ENCODE data around the gene NTM.

- no peak for TF ChIP-seq JUND (IDR thresholded peaks at IDR 0.05)
- no peak for TF ChIP-seq CTCF (IDR thresholded peaks at IDR 0.05 in 2 of 3, conservative IDR thresholded peaks at IDR 0.05 in 1 of 3; ENCODE audit: borderline replicate concordance in 1 of 3, insufficient read depth in 1 of 3, low read depth in 2 of 3, low read length in 2 of 3)
- no peak for TF ChIP-seq POLR2A (IDR thresholded peaks at IDR 0.05; ENCODE audit: borderline replicate concordance, extremely low read depth, insufficient read depth, insufficient read length)
- TF ChIP-seq SP1 (IDR thresholded peaks at IDR 0.05; ENCODE audit: low read depth): no peak
- TF ChIP-seq MAX (IDR thresholded peaks at IDR 0.05): no peak
- TF ChIP-seq POLR2AphosphoS5 (IDR thresholded peaks at IDR 0.05; ENCODE audit: low read depth, low read length): no peak
Observed at GRCh38 chr11:131536159-131536558, 165.7 kb downstream of the NTM start.

All from HCT116 (cell line).